Heart right ventricle (tissue), 16 donors: ENCODE data around the gene C1orf216. TPM values are rescaled to one million over a fixed set of nuclear protein-coding genes. Genes with fewer than 3 reads are reported as not detected.

Experiments used
- ATAC-seq, 8 donors: fragments of 200-7000 bp; cut with Tn5 transposase; one replicate each; pipeline ENCODE4 v1.9.1; 2020; ENCODE audit warnings: mild to moderate bottlenecking in 8 of 8, moderate library complexity in 8 of 8, moderate number of reproducible peaks in 1 of 8
- DNase-seq, 2 donors: peaks; one replicate each; pipeline ENCODE4 v3.0.0-alpha.2; 2020
- H3K27ac ChIP-seq, 10 donors: fragments of 200-600 bp; sonication (generic) in 2 of 10; one replicate each; pipeline versions ENCODE4 v1.5.0 to v1.8.0; 2020 to 2022; ENCODE audit warnings: mild to moderate bottlenecking in 3 of 10
- H3K27me3 ChIP-seq, 7 donors: fragments of 200-600 bp; one replicate each; pipeline ENCODE4 v1.8.0; 2021 to 2022; ENCODE audit warnings: mild to moderate bottlenecking in 2 of 7
- H3K36me3 ChIP-seq, 9 donors: fragments of 200-600 bp; sonication (generic) in 1 of 9; one replicate each; pipeline versions ENCODE4 v1.5.0 to v1.8.0; 2020 to 2022; ENCODE audit warnings: mild to moderate bottlenecking in 2 of 9
- H3K4me1 ChIP-seq, 9 donors: fragments of 200-600 bp; sonication (generic) in 1 of 9; one replicate each; pipeline versions ENCODE4 v1.5.0 to v1.8.0; 2020 to 2022; ENCODE audit warnings: mild to moderate bottlenecking in 4 of 9
- H3K4me3 ChIP-seq, 10 donors: fragments of 200-600 bp; sonication (generic) in 2 of 10; one replicate each; pipeline versions ENCODE4 v1.5.0 to v1.8.0; 2020 to 2022; ENCODE audit warnings: mild to moderate bottlenecking in 7 of 10, moderate library complexity in 2 of 10
- H3K9me3 ChIP-seq, 11 donors: fragments of 200-600 bp in 10 of 11; sonication (generic) in 2 of 11; one replicate each; pipeline versions ENCODE4 v1.5.0 to v1.8.0; 2013 to 2022; ENCODE audit warnings: mild to moderate bottlenecking in 2 of 11, control low read depth in 1 of 11, moderate library complexity in 1 of 11
- CTCF ChIP-seq, 9 donors: fragments of 200-600 bp; sonication (generic) in 2 of 9; IDR thresholded peaks; one replicate each; pipeline versions ENCODE4 v1.5.0 to v1.8.0; 2021 to 2022; ENCODE audit warnings: antibody characterized with exemption in 9 of 9, mild to moderate bottlenecking in 5 of 9, moderate library complexity in 1 of 9
- WGBS, 2 donors: extraction: QIAGEN DNeasy Blood & Tissue Kit; methylation state at CpG; one replicate each; pipeline ENCODE4 v1.1.7; 2013; ENCODE audit warnings: inconsistent platforms in 1 of 2; 5-methylcytosine and 5-hydroxymethylcytosine counted together
- intact Hi-C, 10 donors: fragments of 100-400 bp; cut with DNase I; formaldehyde crosslinking; loops; one replicate each; pipeline versions ENCODE4 v1.11.1 to v1.14.2; 2022
- polyA plus RNA-seq, 2 donors: library from polyadenylated mRNA; stranded (reverse); fragments of 200-250 nt; gene quantifications; one replicate each; pipeline ENCODE4 v1.2.3, GENCODE V29; 2013
- total RNA-seq, 10 donors: library from RNA; stranded (reverse); fragmentation: NEBNext Ultra II Directional in 3 of 10; extraction: Animal tissue kit (Norgen Biotek cat#: 25700) in 3 of 10; gene quantifications; one replicate each; pipeline versions ENCODE4 v1.2.1 to v1.2.4, GENCODE V29; 2021 to 2023
- donor health status: Arrhythmogenic right ventricular cardiomyopathy.
- donor health status: ischemic (EF 13 %, LVEDD 7.1; RV severe dilation, severe dysfunction).
- donor health status: healthy with polysubstance abuse.
- donor health status: DM: no; HTN: yes; CAD: no.
- donor health status: DM: no; HTN: no; CAD: no.
- donor health status: ischemic (EF 25% LVEDD 6.9; RV normal size, moderate dysfunction).
- donor health status: ischemic (EF 25% LVEDD 5.7; RV mildly dilated, moderate dysfunction).
- donor health status: healthy.
- donor health status: DM: yes; HTN: yes; CAD: no.
- donor health status: Ischemic cardiomyopathy.
- donor health status: ischemic (EF 35%, LVEDD 5.7; RV mildly dilated, moderate dysfunction).
- donor health status: nonischemic (EF 11% LVEDD 7.7; RV severe dilation, severe dysfunction).
- donor health status: DM: yes; HTN: yes; CAD: no.
- donor health status: PGD.
- donor health status: ischemic (EF 29% LVEDD 5.4; RV normal size, mild dysfunction).
- donor health status: nonischemic (EF 23%, LVEDD 6.1; RV moderate dilation, normal function).

Gene C1orf216
- total and polyA plus RNA-seq, 12 donors: 4.6 to 13.3 (median 9.3) TPM

- Histone ChIP-seq H3K9me3 (no peaks in the 10 kb centered on the region), H3K27me3 (peaks cover 0 to 27% (median 12%) of the 10 kb centered on the region in 7 donors), H3K27ac (no peak overlapping the region), H3K4me1 (no peaks in the 10 kb centered on the region), H3K36me3 (no peaks in the 10 kb centered on the region), H3K4me3 (no peak overlapping the region)
- ATAC-seq (no peak), DNase-seq (no peak)
- WGBS, 2 donors: 78 to 81% methylated on average over 2 of the region's 2 CpGs
- intact Hi-C loops: no loop called here
- TF ChIP-seq CTCF (IDR thresholded peaks at IDR 0.05): no peak
Measured at GRCh38 chr1:35666216-35666615, 52.5 kb downstream of the C1orf216 start.

Other genes starting within 250 kb of the C1orf216 start
- 10 to 100 TPM; 57.9 to 84.3 (median 78.3) TPM for gene KIAA0319L, start 161.5 kb downstream of the C1orf216 start, total RNA-seq
- 10 to 100 TPM; 26.0 to 28.0 TPM for gene KIAA0319L, start 161.5 kb downstream of the C1orf216 start, polyA plus RNA-seq
- gene NCDN, start 161.1 kb downstream of the C1orf216 start, total RNA-seq: 10 to 100 TPM; 20.3 to 51.7 (median 34.5) TPM
- gene NCDN, start 161.1 kb downstream of the C1orf216 start, polyA plus RNA-seq: 10 to 100 TPM; 15.3 to 15.8 TPM
- under 1 TPM in 7 of 10 donors, not detected in 3; 0.18 to 0.56 (median 0.40) TPM for gene TFAP2E, start 145.6 kb downstream of the C1orf216 start, total RNA-seq
- 1 to 10 TPM in 1 of 2 donors, under 1 TPM in 1; 0.22 to 1.4 TPM for gene TFAP2E, start 145.6 kb downstream of the C1orf216 start, polyA plus RNA-seq
- 10 to 100 TPM; 34.1 to 55.0 (median 39.1) TPM for gene PSMB2, start 77.4 kb downstream of the C1orf216 start, total RNA-seq
- 10 to 100 TPM; 34.2 to 44.1 TPM for gene PSMB2, start 77.4 kb downstream of the C1orf216 start, polyA plus RNA-seq
- gene CLSPN, start 51.1 kb upstream of the C1orf216 start, total RNA-seq: 1 to 10 TPM in 2 of 10 donors, under 1 TPM in 8; 0.26 to 2.8 (median 0.43) TPM
- gene CLSPN, start 51.1 kb upstream of the C1orf216 start, polyA plus RNA-seq: under 1 TPM; 0.06 to 0.29 TPM
- gene AGO4, start 89.1 kb upstream of the C1orf216 start, total RNA-seq: 10 to 100 TPM; 15.0 to 25.1 (median 20.5) TPM
- 10 to 100 TPM in 1 of 2 donors, 1 to 10 TPM in 1; 4.1 to 10.5 TPM for gene AGO4, start 89.1 kb upstream of the C1orf216 start, polyA plus RNA-seq
- gene AGO1, start 164.3 kb upstream of the C1orf216 start, total RNA-seq: 10 to 100 TPM; 19.5 to 26.5 (median 22.5) TPM
- gene AGO1, start 164.3 kb upstream of the C1orf216 start, polyA plus RNA-seq: 1 to 10 TPM; 1.9 to 3.1 TPM
- 10 to 100 TPM; 12.3 to 20.7 (median 15.1) TPM for gene AGO3, start 212.2 kb upstream of the C1orf216 start, total RNA-seq
- 1 to 10 TPM; 2.2 to 3.4 TPM for gene AGO3, start 212.2 kb upstream of the C1orf216 start, polyA plus RNA-seq